Ascending aorta (tissue), 2 donors: ENCODE results near the gene MYH9. TPM values are rescaled to one million over a fixed set of nuclear protein-coding genes. Genes with fewer than 3 reads are reported as not detected.
A peak's percentile ranks its signal among the peaks of the same experiment; 100 is the strongest.

Source experiments
- DNase-seq, 2 donors: peaks; one replicate each; pipeline ENCODE4 v3.0.0-alpha.2; 2019; ENCODE audit warnings: low spot score in 2 of 2
- H3K27ac ChIP-seq, 2 donors: fragments of 200-600 bp; sonication (generic); one replicate each; pipeline ENCODE4 v1.5.1; 2016 to 2017; ENCODE audit warnings: mild to moderate bottlenecking in 1 of 2
- H3K27me3 ChIP-seq: fragments of 200-600 bp; sonication (generic); one replicate; pipeline ENCODE4 v1.5.1; 2017
- H3K36me3 ChIP-seq, 2 donors: fragments of 200-600 bp; sonication (generic); one replicate each; pipeline ENCODE4 v1.5.1; 2016
- H3K4me1 ChIP-seq, 2 donors: fragments of 200-600 bp; sonication (generic); one replicate each; pipeline ENCODE4 v1.5.1; 2016 to 2017; ENCODE audit warnings: mild to moderate bottlenecking in 1 of 2
- H3K4me3 ChIP-seq, 2 donors: fragments of 200-600 bp; sonication (generic); one replicate each; pipeline ENCODE4 v1.5.1; 2016 to 2017; ENCODE audit warnings: mild to moderate bottlenecking in 1 of 2
- H3K9me3 ChIP-seq, 2 donors: fragments of 200-600 bp; sonication (generic); one replicate each; pipeline ENCODE4 v1.5.1; 2016
- intact Hi-C: fragments of 100-400 bp; cut with DNase I; formaldehyde crosslinking; loops from one replicate; pipeline ENCODE4 v1.15.1; 2023
- total RNA-seq: library from RNA; depleted of rRNA; stranded (reverse); fragments of >200 nt; gene quantifications from one replicate; pipeline ENCODE4 v1.1.0, GENCODE V29; 2016
- TF ChIP-seq, protein P1 (sequence below), 3 experiments: fragments of 200-600 bp in 2 of 3; fragments of 450-650 bp in 1 of 3; sonication (generic) in 2 of 3; IDR thresholded peaks; one replicate each; pipeline ENCODE4 v1.5.1; 2016 to 2019; ENCODE audit warnings: antibody characterized with exemption in 3 of 3, mild to moderate bottlenecking in 1 of 3, moderate library complexity in 1 of 3

MYH9 gene
- total RNA-seq, 1 donor from 2014 or later, result 1,114 TPM

DNA sequence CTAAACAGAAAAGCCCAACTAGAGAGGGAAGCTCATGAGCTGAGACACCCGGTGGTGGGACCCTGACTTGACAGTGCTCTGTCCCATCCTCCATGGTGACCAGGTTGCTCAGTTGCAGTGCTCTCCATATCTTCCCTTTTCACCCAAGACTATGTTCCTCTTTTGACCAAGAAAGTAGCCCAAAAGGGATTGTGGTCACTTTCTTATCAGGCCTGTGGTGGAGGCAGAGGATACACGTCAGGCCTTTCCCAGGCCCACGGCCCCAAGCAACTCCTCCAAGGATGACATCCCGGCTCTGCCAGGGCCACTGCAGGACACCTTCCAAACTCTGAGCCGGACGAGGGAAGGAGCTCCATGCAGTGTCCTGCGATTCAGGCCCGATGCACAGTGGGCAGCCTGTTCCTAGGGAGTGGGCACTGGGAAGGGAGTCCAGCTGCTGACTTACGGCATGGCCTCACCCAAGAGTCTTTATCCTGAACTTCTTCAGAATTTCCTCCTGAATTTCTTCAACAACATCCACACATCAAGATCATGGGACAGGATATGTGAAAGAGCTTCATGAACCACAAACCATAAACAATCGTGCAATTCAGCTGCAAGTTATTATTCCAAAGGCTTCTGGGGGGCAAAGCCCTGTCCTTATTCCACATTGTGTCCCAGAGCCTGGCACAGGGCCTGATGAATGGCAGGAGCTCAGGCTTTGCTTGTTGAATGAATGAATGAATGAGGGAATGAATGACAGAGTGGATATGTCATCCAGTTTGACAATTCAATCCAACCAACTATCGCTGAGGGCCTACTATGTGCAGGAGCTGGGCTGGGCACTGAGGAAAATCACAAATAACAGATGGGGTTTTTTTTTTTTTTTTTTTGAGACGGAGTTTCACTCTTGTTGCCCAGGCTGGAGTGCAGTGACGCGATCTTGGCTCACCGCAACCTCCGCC lies 36.0 kb upstream of the MYH9 start:
- Histone ChIP-seq H3K27ac (no peak overlapping the region), H3K36me3 (no peaks in the 10 kb centered on the region), H3K9me3 (no peaks in the 10 kb centered on the region), H3K4me1 (peaks cover 0 to 5% of the 10 kb centered on the region in 2 donors), H3K27me3 (no peaks in the 10 kb centered on the region), H3K4me3 (no peak overlapping the region)
- TF ChIP-seq, protein P1, sequence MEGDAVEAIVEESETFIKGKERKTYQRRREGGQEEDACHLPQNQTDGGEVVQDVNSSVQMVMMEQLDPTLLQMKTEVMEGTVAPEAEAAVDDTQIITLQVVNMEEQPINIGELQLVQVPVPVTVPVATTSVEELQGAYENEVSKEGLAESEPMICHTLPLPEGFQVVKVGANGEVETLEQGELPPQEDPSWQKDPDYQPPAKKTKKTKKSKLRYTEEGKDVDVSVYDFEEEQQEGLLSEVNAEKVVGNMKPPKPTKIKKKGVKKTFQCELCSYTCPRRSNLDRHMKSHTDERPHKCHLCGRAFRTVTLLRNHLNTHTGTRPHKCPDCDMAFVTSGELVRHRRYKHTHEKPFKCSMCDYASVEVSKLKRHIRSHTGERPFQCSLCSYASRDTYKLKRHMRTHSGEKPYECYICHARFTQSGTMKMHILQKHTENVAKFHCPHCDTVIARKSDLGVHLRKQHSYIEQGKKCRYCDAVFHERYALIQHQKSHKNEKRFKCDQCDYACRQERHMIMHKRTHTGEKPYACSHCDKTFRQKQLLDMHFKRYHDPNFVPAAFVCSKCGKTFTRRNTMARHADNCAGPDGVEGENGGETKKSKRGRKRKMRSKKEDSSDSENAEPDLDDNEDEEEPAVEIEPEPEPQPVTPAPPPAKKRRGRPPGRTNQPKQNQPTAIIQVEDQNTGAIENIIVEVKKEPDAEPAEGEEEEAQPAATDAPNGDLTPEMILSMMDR (IDR thresholded peaks at IDR 0.05), result no peak
- no peak for DNase-seq
- intact Hi-C loops, result no loop called here

DNA sequence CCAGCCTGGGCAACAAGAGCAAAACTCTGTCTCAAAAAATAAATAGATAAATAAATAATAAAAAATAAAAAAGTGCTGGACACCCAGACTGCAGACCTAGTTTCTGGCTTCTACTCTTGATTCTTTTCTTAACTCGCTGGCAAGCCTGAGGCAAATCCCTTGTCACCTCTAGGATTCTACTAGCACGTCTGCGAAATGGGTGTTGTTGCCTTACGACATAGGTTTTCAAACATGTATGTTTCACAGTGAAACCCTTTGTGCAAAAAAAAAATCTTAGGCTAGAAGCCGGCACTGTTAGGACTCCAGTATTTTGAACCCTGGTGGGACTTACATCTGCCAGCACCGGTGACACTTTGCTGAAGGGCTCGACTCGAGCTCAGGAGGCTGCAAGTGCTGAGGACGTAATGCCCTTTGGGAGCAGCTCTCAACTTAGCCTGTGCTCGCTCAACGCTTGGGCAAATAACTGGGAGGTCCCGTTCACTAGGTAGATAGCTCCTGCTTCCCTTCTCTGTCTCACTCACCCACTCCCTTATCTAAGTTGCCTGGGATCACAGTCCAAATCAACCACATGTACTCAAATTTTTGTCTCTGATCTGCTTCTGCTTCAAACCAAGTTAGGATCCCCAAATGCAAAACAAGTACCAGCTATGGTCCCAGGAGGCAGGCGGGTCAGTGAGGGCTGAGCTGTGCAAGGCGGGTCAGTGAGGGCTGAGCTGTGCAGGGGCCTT lies 34.7 kb upstream of the MYH9 start:
- Histone ChIP-seq H3K4me1 (peaks cover 0 to 5% of the 10 kb centered on the region in 2 donors), H3K27ac (no peak overlapping the region), H3K27me3 (no peaks in the 10 kb centered on the region), H3K4me3 (no peak overlapping the region), H3K9me3 (no peaks in the 10 kb centered on the region), H3K36me3 (no peaks in the 10 kb centered on the region)
- intact Hi-C loops, result no loop called here
- DNase-seq, result no peak
- TF ChIP-seq, protein P1 (IDR thresholded peaks at IDR 0.05), result no peak

DNA sequence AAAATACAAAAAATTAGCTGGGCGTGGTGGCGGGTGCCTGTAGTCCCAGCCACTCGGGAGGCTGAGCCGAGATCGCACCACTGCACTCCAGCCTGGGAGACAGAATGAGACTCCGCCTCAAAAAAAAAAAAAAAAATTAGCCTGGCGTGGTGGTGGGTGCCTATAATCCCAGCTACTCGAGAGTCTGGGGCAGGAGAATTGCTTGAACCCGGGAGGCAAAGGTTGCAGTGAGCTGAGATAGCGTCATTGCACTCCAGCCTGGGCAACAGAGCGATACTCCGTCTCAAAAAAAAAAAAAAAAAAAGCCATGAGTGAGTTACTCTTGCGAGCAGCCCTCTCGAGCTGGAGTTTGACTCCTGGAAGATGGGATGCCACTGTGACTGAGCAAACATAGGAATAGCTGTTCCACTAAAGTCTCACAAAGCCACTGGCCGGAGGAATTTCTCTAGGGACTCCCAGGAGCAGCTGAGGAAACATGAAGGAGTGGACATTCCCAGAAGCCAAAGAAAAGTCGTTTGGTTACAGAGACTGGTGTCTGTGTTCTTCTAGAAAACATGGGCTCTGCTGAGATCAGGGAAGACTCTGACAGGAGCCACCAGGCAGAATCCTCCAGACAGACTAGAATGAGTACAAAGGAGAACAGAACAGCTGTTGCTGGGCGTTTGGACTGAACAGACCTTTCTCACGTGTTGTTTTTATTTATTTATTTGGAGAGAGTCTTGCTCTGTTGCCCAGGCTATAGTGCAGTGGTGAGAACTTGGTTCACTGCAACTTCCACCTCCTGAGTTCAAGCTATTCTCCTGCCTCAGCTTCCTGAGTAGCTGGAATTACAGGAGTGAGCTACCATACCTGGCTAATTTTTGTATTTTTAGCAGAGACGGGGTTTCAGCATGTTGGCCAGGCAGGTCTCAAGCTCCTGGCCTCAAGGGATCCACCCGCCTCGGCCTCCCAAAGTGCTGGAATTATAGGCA lies 32.4 kb upstream of the MYH9 start:
- no peak for DNase-seq
- H3K4me1 ChIP-seq, result peaks cover 0 to 5% of the 10 kb centered on the region in 2 donors
- H3K36me3 ChIP-seq, result no peaks in the 10 kb centered on the region
- peak overlapping the region in 1 of 2 donors; percentile 35 for H3K4me3 ChIP-seq
- H3K27me3 ChIP-seq, result no peaks in the 10 kb centered on the region
- intact Hi-C loops, result no loop called here
- H3K9me3 ChIP-seq, result no peaks in the 10 kb centered on the region
- H3K27ac ChIP-seq, result peak overlapping the region; percentile 38 to 54
- TF ChIP-seq, protein P1 (IDR thresholded peaks at IDR 0.05), result no peak

DNA sequence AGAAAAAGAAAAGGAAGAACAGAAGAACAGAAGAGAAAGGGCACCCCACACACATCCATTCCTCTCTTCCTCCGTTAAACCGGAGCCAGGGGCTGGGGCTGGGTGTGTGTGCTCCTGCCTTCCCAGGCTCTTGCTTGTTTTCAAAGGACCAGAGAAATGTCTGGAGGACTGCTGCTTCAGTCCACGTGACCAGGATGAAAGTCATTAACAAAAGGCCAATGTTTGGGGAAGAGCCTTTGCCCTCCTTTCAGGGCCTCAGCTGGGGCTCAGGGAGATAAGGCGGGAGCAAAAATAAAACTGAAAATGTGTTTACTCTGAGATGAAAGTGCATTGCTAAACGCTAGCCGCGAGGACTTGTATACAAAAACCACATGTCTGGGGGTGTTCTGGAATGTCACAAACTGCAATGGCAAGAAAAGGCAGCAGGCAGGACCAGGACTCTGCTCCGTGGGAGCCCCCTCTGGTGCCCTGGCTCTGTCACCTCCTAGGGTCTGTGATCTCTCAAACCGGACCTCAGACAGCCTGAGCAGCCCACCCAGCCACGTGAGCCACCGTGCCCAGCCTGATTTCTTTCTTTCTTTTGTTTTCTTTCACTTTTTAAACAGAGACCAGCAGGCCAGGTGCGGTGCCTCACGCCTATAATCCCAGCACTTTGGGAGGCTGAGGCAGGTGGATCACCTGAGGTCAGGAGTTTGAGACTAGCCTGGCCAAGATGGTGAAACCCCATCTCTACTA lies 31.6 kb upstream of the MYH9 start:
- Histone ChIP-seq H3K4me3 (peak overlapping the region in 1 of 2 donors; percentile 35), H3K4me1 (peaks cover 0 to 5% of the 10 kb centered on the region in 2 donors), H3K36me3 (no peaks in the 10 kb centered on the region), H3K27me3 (no peaks in the 10 kb centered on the region), H3K9me3 (no peaks in the 10 kb centered on the region), H3K27ac (peak overlapping the region; percentile 0 to 38)
- TF ChIP-seq, protein P1 (IDR thresholded peaks at IDR 0.05), result no peak
- intact Hi-C loops, result no loop called here
- no peak for DNase-seq
